Endodermal cell (in vitro differentiated cells): ENCODE measurements around the gene DDX50. TPM values are rescaled to one million over a fixed set of nuclear protein-coding genes. Genes with fewer than 3 reads are reported as not detected.
"Not testable (repeated sequence)": the region's sequence is repeated elsewhere in the genome, so short reads cannot be mapped to it uniquely, and the experiment has no call there.

ENCODE experiments used
- DNase-seq: peaks from one replicate; pipeline ENCODE4 v3.0.0-alpha.2; 2017
- H3K27ac ChIP-seq: 2 replicates; pipeline ENCODE4 v1.5.1; 2013; ENCODE audit warnings: mild to moderate bottlenecking, low read depth, low read length, moderate library complexity
- H3K27me3 ChIP-seq: 2 replicates; pipeline ENCODE4 v1.6.1; 2013; ENCODE audit warnings: mild to moderate bottlenecking, low read length, moderate library complexity; ENCODE audit not compliant: insufficient read depth, control insufficient read depth, poor library complexity, severe bottlenecking
- H3K36me3 ChIP-seq: 2 replicates; pipeline ENCODE4 v1.7.0; 2013; ENCODE audit warnings: mild to moderate bottlenecking, low read length, moderate library complexity; ENCODE audit not compliant: control insufficient read depth, insufficient read depth
- H3K4me1 ChIP-seq: one replicate; pipeline ENCODE4 v1.7.0; 2013; ENCODE audit warnings: low read length; ENCODE audit not compliant: control insufficient read depth, insufficient read depth
- H3K4me3 ChIP-seq: 2 replicates; pipeline ENCODE4 v1.5.1; 2013; ENCODE audit warnings: mild to moderate bottlenecking, low read length, moderate library complexity
- H3K9ac ChIP-seq: 2 replicates; pipeline ENCODE4 v1.6.1; 2013; ENCODE audit warnings: mild to moderate bottlenecking, low read length, moderate library complexity; ENCODE audit not compliant: poor library complexity, severe bottlenecking; ENCODE audit errors: extremely low read depth
- H3K9me3 ChIP-seq: 2 replicates; pipeline ENCODE4 v1.6.1; 2013; ENCODE audit warnings: mild to moderate bottlenecking, low read length, moderate library complexity; ENCODE audit not compliant: control insufficient read depth
- H3K27ac Mint-ChIP-seq: 2 replicates; pipeline ENCODE4 v1.8.0; 2020; ENCODE audit warnings: mixed read lengths
- H3K27me3 Mint-ChIP-seq: 2 replicates; pipeline ENCODE4 v1.8.0; 2021; ENCODE audit warnings: mild to moderate bottlenecking, mixed read lengths; ENCODE audit not compliant: insufficient read depth
- H3K36me3 Mint-ChIP-seq: 2 replicates; pipeline ENCODE4 v1.8.0; 2020; ENCODE audit warnings: low read depth, mixed read lengths
- H3K4me1 Mint-ChIP-seq: 2 replicates; pipeline ENCODE4 v1.8.0; 2020; ENCODE audit warnings: mixed read lengths
- H3K4me3 Mint-ChIP-seq: 2 replicates; pipeline ENCODE4 v1.8.0; 2020; ENCODE audit warnings: mild to moderate bottlenecking, moderate library complexity, mixed read lengths
- H3K9me3 Mint-ChIP-seq: 2 replicates; pipeline ENCODE4 v1.8.0; 2020; ENCODE audit warnings: mild to moderate bottlenecking, mixed read lengths
- CTCF ChIP-seq: fragments of 200-600 bp; sonication (generic); conservative IDR thresholded peaks from 2 replicates; pipeline ENCODE4 v1.5.0; 2021; ENCODE audit warnings: antibody characterized with exemption, mild to moderate bottlenecking
- WGBS, 2 experiments: methylation state at CpG; one replicate each; pipeline versions ENCODE4 v1.1.5 to v1.1.7; 2013; ENCODE audit warnings: missing lambda C conversion rate in 2 of 2, mixed read lengths in 1 of 2; ENCODE audit not compliant: insufficient coverage in 1 of 2, insufficient read length in 1 of 2; 5-methylcytosine and 5-hydroxymethylcytosine counted together
- total RNA-seq, 2 donors: library from RNA; stranded (reverse); fragmentation: NEBNext Ultra II Directional in 1 of 2; extraction: Animal tissue kit (Norgen Biotek cat#: 25700) in 1 of 2; gene quantifications; 2 replicates in 1 of 2; 3 replicates in 1 of 2; pipeline ENCODE4 v1.2.1, GENCODE V29; 2021

DDX50 gene
- total RNA-seq, 2 donors from 2014 or later = 38.0 to 46.5 TPM

GRCh38 chr10:68925489-68925888 is 24.4 kb downstream of the DDX50 start:
- Mint-ChIP-seq H3K27ac (no peak overlapping the region), H3K9me3 (no peaks in the 10 kb centered on the region), H3K27me3 (no peaks in the 10 kb centered on the region), H3K36me3 (peaks cover 34% of the 10 kb centered on the region), H3K4me3 (no peak overlapping the region), H3K4me1 (no peaks in the 10 kb centered on the region)
- Histone ChIP-seq H3K9ac (no peak overlapping the region), H3K4me1 (no peaks in the 10 kb centered on the region), H3K36me3 (peaks cover 32% of the 10 kb centered on the region), H3K27ac (no peak overlapping the region), H3K9me3 (no peaks in the 10 kb centered on the region), H3K27me3 (no peaks in the 10 kb centered on the region), H3K4me3 (no peak overlapping the region)
- 96 to 97% methylated on average over 4 of the region's 4 CpGs for WGBS, 2 experiments
- TF ChIP-seq CTCF = no peak
- no peak for DNase-seq

GRCh38 chr10:68929157-68929556 is 28.0 kb downstream of the DDX50 start:
- H3K36me3 ChIP-seq = peaks cover 39% of the 10 kb centered on the region
- not testable (repeated sequence) for H3K9me3 ChIP-seq, H3K9ac ChIP-seq, H3K27ac Mint-ChIP-seq, H3K4me3 ChIP-seq, DNase-seq, H3K4me3 Mint-ChIP-seq, H3K4me1 ChIP-seq, H3K27me3 ChIP-seq, H3K4me1 Mint-ChIP-seq, H3K9me3 Mint-ChIP-seq, H3K27me3 Mint-ChIP-seq, H3K27ac ChIP-seq
- 82 to 100% methylated on average over 2 of the region's 2 CpGs for WGBS, 2 experiments
- H3K36me3 Mint-ChIP-seq = peaks cover 43% of the 10 kb centered on the region

GRCh38 chr10:68929888-68930287 is 28.8 kb downstream of the DDX50 start:
- not testable (repeated sequence) for H3K4me1 ChIP-seq, H3K4me3 ChIP-seq, H3K27ac Mint-ChIP-seq, H3K27me3 ChIP-seq, H3K27me3 Mint-ChIP-seq, DNase-seq, H3K9ac ChIP-seq, H3K9me3 ChIP-seq, H3K4me3 Mint-ChIP-seq, H3K4me1 Mint-ChIP-seq, H3K9me3 Mint-ChIP-seq, H3K27ac ChIP-seq
- peaks cover 46% of the 10 kb centered on the region for H3K36me3 ChIP-seq
- 84 to 98% methylated on average over 4 to 8 of the region's 8 CpGs for WGBS, 2 experiments
- peaks cover 43% of the 10 kb centered on the region for H3K36me3 Mint-ChIP-seq

GRCh38 chr10:68932860-68933259 is 31.7 kb downstream of the DDX50 start:
- peaks cover 63% of the 10 kb centered on the region for H3K36me3 ChIP-seq
- H3K27me3 ChIP-seq, H3K4me3 Mint-ChIP-seq, H3K9me3 Mint-ChIP-seq, H3K4me1 Mint-ChIP-seq, H3K4me1 ChIP-seq, H3K9ac ChIP-seq, H3K4me3 ChIP-seq, H3K27ac Mint-ChIP-seq, H3K27me3 Mint-ChIP-seq, DNase-seq, H3K27ac ChIP-seq, H3K9me3 ChIP-seq: not testable (repeated sequence)
- 91 to 93% methylated on average over 3 of the region's 3 CpGs for WGBS, 2 experiments
- peaks cover 56% of the 10 kb centered on the region for H3K36me3 Mint-ChIP-seq
